OCI-LY1 (cell line): ENCODE data around the gene MFSD2B.

Experiments used
- H2AFZ ChIP-seq: fragments of 200-600 bp; sonication (generic), shearing (Covaris generic); 2 replicates; pipeline ENCODE4 v1.6.0; 2014; ENCODE audit warnings: antibody characterized with exemption, mild to moderate bottlenecking, low read length
- H3F3A ChIP-seq: fragments of 200-600 bp; sonication (generic), shearing (Covaris generic); 2 replicates; pipeline ENCODE4 v1.6.0; 2014; ENCODE audit warnings: mild to moderate bottlenecking, antibody characterized with exemption, low read length, moderate library complexity; ENCODE audit not compliant: insufficient read depth
- H3K27ac ChIP-seq: fragments of 200-600 bp; sonication (generic); 2 replicates; pipeline ENCODE4 v1.5.1; 2014; ENCODE audit warnings: low read length, mixed run types, mild to moderate bottlenecking, low read depth; ENCODE audit not compliant: poor library complexity, severe bottlenecking
- H3K27me3 ChIP-seq: fragments of 200-600 bp; sonication (generic); 2 replicates; pipeline ENCODE4 v1.6.0; 2014; ENCODE audit warnings: antibody characterized with exemption, mild to moderate bottlenecking, low read length, moderate library complexity; ENCODE audit not compliant: insufficient read depth
- H3K36me3 ChIP-seq: fragments of 200-600 bp; sonication (generic); 2 replicates; pipeline ENCODE4 v1.6.1; 2014; ENCODE audit warnings: mild to moderate bottlenecking, antibody characterized with exemption, low read length, moderate library complexity, mixed read lengths; ENCODE audit not compliant: insufficient read depth
- H3K4me1 ChIP-seq: fragments of 200-600 bp; sonication (generic); 2 replicates; pipeline ENCODE4 v1.5.1; 2014; ENCODE audit warnings: mild to moderate bottlenecking, low read length, moderate library complexity; ENCODE audit not compliant: insufficient read depth, severe bottlenecking
- H3K4me2 ChIP-seq: fragments of 200-600 bp; sonication (generic), shearing (Covaris generic); 2 replicates; pipeline ENCODE4 v1.6.1; 2014; ENCODE audit warnings: low read length
- H3K4me3 ChIP-seq: fragments of 200-600 bp; sonication (generic); 2 replicates; pipeline ENCODE4 v1.5.1; 2014; ENCODE audit warnings: low read length, low read depth, mild to moderate bottlenecking, mixed read lengths; ENCODE audit not compliant: poor library complexity, severe bottlenecking
- H3K79me2 ChIP-seq: fragments of 200-600 bp; shearing (Covaris generic); 2 replicates; pipeline ENCODE4 v1.6.1; 2016; ENCODE audit warnings: mixed run types, low read length, mixed read lengths; ENCODE audit not compliant: insufficient read depth
- H3K9ac ChIP-seq: fragments of 200-600 bp; sonication (generic), shearing (Covaris generic); 2 replicates; pipeline ENCODE4 v1.6.1; 2014; ENCODE audit warnings: mild to moderate bottlenecking, low read length, mixed read lengths
- H3K9me2 ChIP-seq: fragments of 200-600 bp; sonication (generic), shearing (Covaris generic); 2 replicates; pipeline ENCODE4 v1.6.1; 2014; ENCODE audit warnings: low read depth, mild to moderate bottlenecking, low read length, mixed read lengths
- H3K9me3 ChIP-seq: fragments of 200-600 bp; shearing (Covaris generic); 2 replicates; pipeline ENCODE4 v1.6.1; 2014; ENCODE audit warnings: low read length, mixed read lengths
- H4K20me1 ChIP-seq: fragments of 200-600 bp; sonication (generic), shearing (Covaris generic); 2 replicates; pipeline ENCODE4 v1.6.0; 2016; ENCODE audit warnings: mild to moderate bottlenecking, low read length; ENCODE audit not compliant: insufficient read depth
- CTCF ChIP-seq: fragments of 200-600 bp; sonication (generic), shearing (Covaris generic); IDR thresholded peaks from 2 replicates; pipeline ENCODE4 v1.5.1; 2017; ENCODE audit warnings: mild to moderate bottlenecking, antibody characterized with exemption, low read length, moderate library complexity, mixed read lengths
- EZH2 ChIP-seq: fragments of 200-600 bp; sonication (generic), shearing (Covaris generic); IDR thresholded peaks from 2 replicates; pipeline ENCODE4 v1.8.0; 2017; ENCODE audit warnings: borderline replicate concordance, mixed run types, mild to moderate bottlenecking, antibody characterized with exemption, low read length, moderate library complexity, mixed read lengths

Gene MFSD2B

DNA sequence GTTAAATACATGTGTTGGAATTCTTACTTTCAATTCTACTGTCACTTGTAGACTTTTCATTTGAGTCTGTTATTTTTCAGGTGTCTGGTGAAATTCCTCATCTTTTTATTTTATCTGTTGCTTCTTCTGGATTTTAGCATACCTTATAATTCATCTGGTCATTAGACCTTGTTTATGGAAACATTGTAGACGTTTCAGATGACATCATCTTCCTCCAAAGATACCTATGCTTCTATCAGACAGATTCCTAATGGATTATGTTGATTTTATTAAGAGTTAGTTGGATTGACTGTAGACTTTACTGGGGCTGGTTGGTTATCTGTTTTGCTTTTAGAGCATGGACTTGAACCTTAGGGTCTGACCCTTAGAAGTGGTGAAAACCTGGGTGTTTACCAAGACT, 15.3 kb upstream of the MFSD2B start:
- no peaks in the 10 kb centered on the region for H3K79me2 ChIP-seq
- no peak overlapping the region for H3K4me3 ChIP-seq
- no peaks in the 10 kb centered on the region for H3K4me1 ChIP-seq
- H3K36me3 ChIP-seq = peaks cover under 1% of the 10 kb centered on the region; the same call in 1 of the 2 replicates
- no peak overlapping the region for H3K27ac ChIP-seq
- no peak overlapping the region for H2AFZ ChIP-seq
- H3K9me3 ChIP-seq = no peaks in the 10 kb centered on the region
- no peaks in the 10 kb centered on the region for H3F3A ChIP-seq
- no peaks in the 10 kb centered on the region for H3K9me2 ChIP-seq
- H3K4me2 ChIP-seq = no peak overlapping the region
- TF ChIP-seq EZH2 (no peak), CTCF (no peak)
- no peaks in the 10 kb centered on the region for H4K20me1 ChIP-seq
- H3K27me3 ChIP-seq = no peaks in the 10 kb centered on the region
- H3K9ac ChIP-seq = no peak overlapping the region

- H3K9me2 ChIP-seq = no peaks in the 10 kb centered on the region
- H3K79me2 ChIP-seq = no peaks in the 10 kb centered on the region
- no peaks in the 10 kb centered on the region for H4K20me1 ChIP-seq
- no peak overlapping the region for H3K9ac ChIP-seq
- no peak overlapping the region for H3K4me3 ChIP-seq
- H3K4me2 ChIP-seq = no peak overlapping the region
- H3F3A ChIP-seq = no peaks in the 10 kb centered on the region
- no peak overlapping the region for H2AFZ ChIP-seq
- no peaks in the 10 kb centered on the region for H3K36me3 ChIP-seq
- no peak overlapping the region for H3K27ac ChIP-seq
- peaks cover 3% of the 10 kb centered on the region; the same call in 1 of the 2 replicates for H3K27me3 ChIP-seq
- H3K4me1 ChIP-seq = no peaks in the 10 kb centered on the region
- H3K9me3 ChIP-seq = no peaks in the 10 kb centered on the region
- TF ChIP-seq EZH2 = no peak
- TF ChIP-seq CTCF = no peak
These were observed 2.2 kb upstream of the MFSD2B start for GRCh38 chr2:24007693-24008092.

DNA sequence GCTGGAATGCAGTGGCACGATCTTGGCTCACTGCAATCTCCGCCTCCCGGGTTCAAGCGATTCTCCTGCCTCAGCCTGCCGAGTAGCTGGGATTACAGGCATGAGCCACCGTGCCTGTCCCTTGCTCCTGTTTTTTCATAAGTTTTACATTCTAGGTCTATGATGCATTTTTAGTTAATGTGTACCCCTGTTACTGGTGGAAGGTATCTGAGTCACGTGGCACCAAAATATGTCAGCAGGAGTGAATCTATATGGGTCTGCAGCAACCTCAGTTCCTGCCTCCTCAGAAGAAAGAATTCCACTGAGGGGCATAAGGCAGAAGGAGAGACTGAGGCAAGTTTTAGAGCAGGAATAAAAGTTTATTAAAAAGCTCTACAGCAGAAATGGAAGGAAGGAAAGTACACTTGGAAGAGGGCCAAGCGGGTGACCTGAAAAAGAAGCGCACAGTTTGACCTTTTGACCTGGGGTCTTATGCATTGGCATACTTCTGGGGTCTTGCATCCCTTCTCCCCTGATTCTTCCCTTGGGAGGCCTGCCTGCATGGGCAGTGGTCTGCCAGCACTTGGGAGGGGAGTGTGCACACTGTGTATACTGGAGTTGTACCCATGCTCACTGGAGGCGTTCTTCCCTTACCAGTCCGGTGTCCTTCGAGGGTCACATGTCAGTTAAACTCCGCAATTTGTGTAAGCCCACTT, 1.1 kb upstream of the MFSD2B start:
- H3K4me2 ChIP-seq = no peak overlapping the region
- no peak overlapping the region for H2AFZ ChIP-seq
- peaks cover 3% of the 10 kb centered on the region; the same call in 1 of the 2 replicates for H3K27me3 ChIP-seq

More for the DNA sequence above, 1.1 kb upstream of the MFSD2B start:
- Histone ChIP-seq H3K27ac (no peak overlapping the region), H3K9me3 (no peaks in the 10 kb centered on the region), H3K79me2 (no peaks in the 10 kb centered on the region), H3K9me2 (no peaks in the 10 kb centered on the region), H3K36me3 (no peaks in the 10 kb centered on the region), H3K4me3 (no peak overlapping the region), H3K4me1 (no peaks in the 10 kb centered on the region), H3K9ac (no peak overlapping the region), H3F3A (no peaks in the 10 kb centered on the region), H4K20me1 (no peaks in the 10 kb centered on the region)
- TF ChIP-seq CTCF (no peak), EZH2 (no peak)
